NCI-H526 treated with DMSO at 0.1 percent for 48 hours (cell line): Measurements from ENCODE around the gene BMPR1B.
"Not testable (repeated sequence)": the region's sequence is repeated elsewhere in the genome, so short reads cannot be mapped to it uniquely, and the experiment has no call there.

Experiments
- DNase-seq: peaks from one replicate; lab custom pipeline; 2025; lab: John Stamatoyannopoulos, UW

BMPR1B gene

DNA sequence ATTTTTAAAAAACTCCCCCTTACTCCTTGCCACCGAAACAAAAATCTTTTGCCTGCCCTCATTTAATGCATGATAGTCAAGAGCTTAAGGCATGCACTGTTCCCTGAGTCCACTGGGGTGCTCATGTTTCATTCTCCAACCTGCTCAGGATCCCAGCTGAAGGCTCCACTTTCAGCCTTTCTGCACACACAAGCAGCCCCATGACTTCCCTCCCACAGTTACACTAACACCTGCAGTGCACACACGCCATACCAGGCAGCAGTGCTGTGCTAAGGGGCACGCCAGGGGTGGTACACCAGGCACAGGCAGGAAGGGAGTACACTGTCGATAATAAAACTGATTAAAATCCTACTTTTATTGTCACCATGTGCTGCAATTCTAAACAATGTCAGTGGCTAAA, 385.2 kb downstream of the BMPR1B start:
- DNase-seq: no peak

DNA sequence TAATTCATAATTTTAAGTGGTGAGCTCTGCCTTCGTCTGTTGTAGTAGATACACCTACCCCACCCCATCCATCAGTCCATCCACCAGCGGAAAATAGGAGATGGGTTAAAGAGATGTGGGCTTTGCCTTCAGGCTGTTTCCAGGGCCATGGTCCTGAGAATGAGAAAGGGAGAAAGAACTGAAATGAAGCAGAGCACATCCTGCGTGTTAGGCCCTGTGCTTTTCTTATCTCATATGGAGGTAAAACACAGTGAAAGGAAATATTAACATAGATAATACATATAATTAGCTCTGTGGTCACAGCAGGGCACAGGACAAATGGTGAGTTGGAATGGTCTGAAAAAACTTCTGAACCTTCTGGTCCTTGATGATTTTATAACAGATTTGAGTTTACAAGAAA, 393.5 kb downstream of the BMPR1B start:
- DNase-seq: no peak

GRCh38 chr4:95153182-95153581, 395.4 kb downstream of the BMPR1B start:
- DNase-seq: no peak

- no peak for DNase-seq
Observed at GRCh38 chr4:95155759-95156451, 398.1 kb downstream of the BMPR1B start.

DNA sequence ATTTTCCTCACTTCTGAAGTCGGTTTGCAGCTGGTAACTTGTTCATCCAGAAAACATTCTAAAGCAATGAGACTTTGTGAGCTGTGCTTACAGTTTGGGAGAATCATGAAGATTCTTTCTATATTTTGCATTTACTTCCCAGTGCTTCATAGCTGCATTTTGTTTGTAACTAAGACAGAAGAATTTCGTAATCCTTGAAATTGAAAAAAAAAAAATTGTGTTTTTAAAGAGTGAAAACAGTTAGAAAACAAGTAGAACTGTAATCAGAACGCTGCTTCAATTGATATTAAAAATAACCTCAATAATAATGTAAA, 398.7 kb downstream of the BMPR1B start:
- no peak for DNase-seq

- DNase-seq: no peak
Observed at GRCh38 chr4:95157596-95157995, 399.8 kb downstream of the BMPR1B start.

DNA sequence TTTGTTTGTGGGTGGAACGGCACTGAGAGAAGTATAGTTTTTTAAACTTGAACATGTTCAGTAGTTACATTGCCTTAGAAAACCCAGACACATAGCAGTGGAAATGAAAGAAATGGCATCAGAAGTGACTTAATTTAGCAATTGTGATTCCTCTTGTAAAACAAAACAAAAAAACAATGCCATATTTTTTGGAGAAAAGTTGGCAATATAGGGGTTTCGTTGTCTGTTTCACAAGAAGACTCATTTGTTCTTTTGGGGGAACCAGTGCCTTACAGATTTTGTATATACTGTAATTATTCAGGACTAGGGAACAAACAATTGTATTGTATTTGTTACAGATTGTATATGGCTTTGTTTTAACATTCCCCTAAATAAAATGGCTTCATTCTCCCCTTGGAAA, 400.3 kb downstream of the BMPR1B start:
- no peak for DNase-seq

GRCh38 chr4:95158626-95159025, 400.9 kb downstream of the BMPR1B start:
- DNase-seq: no peak

DNA sequence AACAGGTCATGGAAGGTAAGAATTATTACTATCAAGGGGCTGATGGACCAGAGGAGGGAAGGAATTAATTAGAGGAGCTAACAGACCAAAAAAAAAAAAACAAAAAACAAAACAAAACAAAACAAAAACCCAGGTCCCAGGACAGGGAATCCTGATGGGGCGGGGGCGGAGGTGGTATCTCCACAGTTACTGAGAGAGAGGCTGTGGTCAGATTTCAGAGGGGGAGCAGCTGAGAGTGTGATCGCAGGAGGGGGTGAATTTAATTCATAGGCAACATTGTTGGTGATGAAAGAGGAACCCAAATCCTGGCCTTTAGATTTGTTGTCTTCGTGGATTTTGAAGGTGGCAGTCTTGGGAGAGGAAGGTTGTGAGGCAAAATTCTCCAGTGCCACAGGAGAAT, 401.6 kb downstream of the BMPR1B start:
- no peak for DNase-seq

GRCh38 chr4:95161781-95162469, 404.2 kb downstream of the BMPR1B start:
- no peak for DNase-seq

DNA sequence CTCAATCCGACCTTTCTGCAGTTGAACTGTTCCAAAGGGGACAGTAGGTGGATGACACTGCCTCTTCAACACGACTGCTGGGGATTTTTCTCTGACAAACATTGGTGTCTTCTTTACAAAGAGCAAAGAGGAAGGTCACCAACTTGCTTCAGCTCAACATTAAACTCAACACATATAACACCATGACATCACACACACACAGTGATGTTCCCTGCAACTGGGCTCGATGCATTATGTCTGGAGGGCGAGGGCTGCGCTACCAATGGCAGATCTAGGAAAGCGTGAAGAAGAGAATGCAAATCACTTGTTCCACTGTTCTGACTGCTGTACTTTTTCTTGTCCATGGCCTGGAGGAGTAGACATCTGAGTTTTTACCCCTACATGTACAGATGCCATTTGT, 405.1 kb downstream of the BMPR1B start:
- DNase-seq: no peak

DNA sequence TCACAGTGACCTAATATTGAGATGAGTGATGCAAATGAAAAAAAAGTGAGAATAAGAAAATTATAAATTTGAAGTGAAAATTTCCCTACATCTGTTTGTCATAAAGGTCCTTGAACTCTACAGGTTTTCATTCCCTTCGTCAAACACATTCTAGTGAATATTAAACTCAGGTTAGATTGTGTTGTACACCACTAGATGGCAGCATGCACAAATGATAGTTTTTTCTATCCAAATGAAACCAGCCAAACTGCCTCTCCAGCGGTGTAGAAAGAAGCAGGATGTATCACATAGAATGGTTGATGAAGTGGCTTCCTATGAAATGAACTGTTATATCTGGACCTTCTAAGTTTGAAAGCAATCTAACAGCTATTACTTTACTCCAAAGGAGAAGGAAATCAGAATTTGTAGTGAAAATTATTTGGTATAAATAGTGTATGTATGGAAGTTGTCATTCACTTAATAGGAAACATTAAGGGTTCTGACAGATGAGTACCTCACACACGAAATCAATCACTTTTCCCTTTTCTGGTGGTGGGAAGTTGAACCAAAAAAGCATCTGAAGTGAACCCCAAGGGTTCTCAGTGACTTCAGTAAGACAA, 408.3 kb downstream of the BMPR1B start:
- DNase-seq: peak; percentile 12

GRCh38 chr4:95167805-95168204, 410.1 kb downstream of the BMPR1B start:
- no peak for DNase-seq

DNA sequence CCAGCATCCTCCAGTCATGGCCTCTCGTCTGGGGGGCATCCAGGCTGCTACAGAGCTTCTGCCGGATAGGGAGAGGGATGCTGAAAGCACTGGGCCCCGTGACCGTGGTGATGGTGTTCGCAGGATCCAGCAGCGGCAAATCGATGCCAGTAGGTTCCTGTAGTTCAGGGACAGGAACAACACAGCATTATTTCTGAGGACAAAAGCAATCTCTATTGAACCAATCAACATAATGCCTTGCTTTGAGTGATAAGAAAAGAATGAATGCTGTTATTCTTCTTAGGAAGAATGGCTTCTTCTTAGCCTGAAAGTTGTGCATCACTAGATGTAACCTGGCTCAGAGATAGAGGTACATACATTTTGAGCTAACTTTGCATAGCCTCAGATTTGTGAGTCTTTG, 412.4 kb downstream of the BMPR1B start:
- no peak for DNase-seq

DNA sequence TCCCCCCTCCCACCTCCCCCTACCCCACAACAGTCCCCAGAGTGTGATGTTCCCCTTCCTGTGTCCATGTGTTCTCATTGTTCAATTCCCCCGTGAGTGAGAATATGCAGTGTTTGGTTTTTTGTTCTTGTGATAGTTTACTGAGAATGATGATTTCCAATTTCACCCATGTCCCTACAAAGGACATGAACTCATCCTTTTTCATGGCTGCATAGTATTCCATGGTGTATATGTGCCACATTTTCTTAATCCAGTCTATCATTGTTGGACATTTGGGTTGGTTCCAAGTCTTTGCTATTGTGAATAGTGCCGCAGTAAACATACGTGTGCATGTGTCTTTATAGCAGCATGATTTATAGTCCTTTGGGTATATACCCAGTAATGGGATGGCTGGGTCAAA, 413.6 kb downstream of the BMPR1B start:
- DNase-seq: not testable (repeated sequence)

GRCh38 chr4:95178938-95179337, 421.2 kb downstream of the BMPR1B start:
- no peak for DNase-seq

GRCh38 chr4:95180531-95181242, 422.9 kb downstream of the BMPR1B start:
- no peak for DNase-seq

GRCh38 chr4:95181243-95181995, 423.7 kb downstream of the BMPR1B start:
- no peak for DNase-seq

DNA sequence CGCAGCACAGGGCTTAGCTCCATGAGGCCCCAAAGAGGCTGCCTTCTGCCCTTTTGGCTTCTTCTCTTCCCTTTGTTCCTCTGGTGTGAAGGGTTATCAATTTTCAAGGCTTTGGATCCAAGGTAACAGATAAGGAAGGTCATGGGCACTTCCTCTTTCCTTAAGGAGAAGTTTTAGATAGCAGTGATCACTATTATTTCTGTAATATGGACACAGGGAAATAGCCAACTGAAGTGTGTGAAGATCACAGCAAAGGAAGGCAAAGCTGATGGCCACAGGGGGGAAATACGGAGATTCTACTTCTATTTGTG, 424.2 kb downstream of the BMPR1B start:
- DNase-seq: no peak

- no peak for DNase-seq
Observed at GRCh38 chr4:95183656-95184408, 426.1 kb downstream of the BMPR1B start.

DNA sequence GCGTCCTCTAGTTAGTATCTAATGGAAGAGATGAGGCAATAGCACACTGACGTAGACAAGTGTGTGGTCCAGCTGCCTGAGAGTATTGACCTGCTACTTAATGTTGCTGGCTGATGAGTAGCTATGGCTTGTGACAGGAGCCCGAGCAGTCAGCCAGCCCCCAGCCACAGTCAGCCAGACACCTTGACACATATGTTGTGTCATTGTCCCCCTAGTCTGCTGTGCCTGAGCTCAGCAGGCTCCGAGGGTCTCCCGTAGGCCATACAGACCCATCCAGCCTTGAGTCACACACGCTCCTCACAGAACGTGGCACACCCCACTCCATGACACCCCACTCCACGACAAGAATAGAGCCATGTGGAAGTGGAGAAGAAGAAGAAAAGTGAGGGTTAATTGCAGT, 428.9 kb downstream of the BMPR1B start:
- no peak for DNase-seq
